HepG2 (cell line): ENCODE results near the gene SLC25A18. TPM values are rescaled to one million over a fixed set of nuclear protein-coding genes. Genes with fewer than 3 reads are reported as not detected.

ENCODE experiments used
- ATAC-seq: fragments of 200-7000 bp; cut with Tn5 transposase; 3 replicates; pipeline ENCODE4 v1.9.1; 2020; ENCODE audit warnings: mild to moderate bottlenecking, moderate library complexity
- BruUV-seq: library from RNA; stranded (reverse); fragments of 400-500 nt; replicated peaks from 2 replicates; lab custom pipeline; 2021; lab: Mats Ljungman, UMichigan
- CTCF ChIA-PET: fragments of 300-600 bp; formaldehyde crosslinking; extraction: SDS; loops from one replicate; lab custom pipeline; 2021; ENCODE audit warnings: low total read pairs, inconsistent platforms, low intra/inter-chr PET ratio; lab: Yijun Ruan, JAX
- POLR2A ChIA-PET: fragments of 350-600 bp; sonication (Branson Sonifier 250); formaldehyde crosslinking; loops from one replicate; lab custom pipeline; 2020; ENCODE audit warnings: antibody characterized with exemption, inconsistent platforms; lab: Yijun Ruan, JAX
- DNase-seq: peaks from one replicate; pipeline ENCODE4 v3.0.0-alpha.2; 2015; ENCODE audit warnings: low spot score
- FAIRE-seq: peaks from 3 replicates; lab custom pipeline; 2011; peaks lifted over from hg19 to GRCh38; lab: Jason Lieb, UNC
- H2AFZ ChIP-seq: one replicate; pipeline ENCODE4 v1.6.1; 2011; ENCODE audit warnings: low read length, inconsistent platforms
- H3K27ac ChIP-seq: fragments of 300-600 bp; 3 replicates; pipeline ENCODE4 v1.8.0; 2011; ENCODE audit warnings: mixed run types, mild to moderate bottlenecking, mixed read lengths, low read length, inconsistent platforms; ENCODE audit not compliant: insufficient read depth; ENCODE audit errors: extremely low read length
- H3K27me3 ChIP-seq, 2 experiments: fragments of 200-600 bp in 1 of 2; 2 replicates in 1 of 2; 3 replicates in 1 of 2; pipeline versions ENCODE4 v1.6.0 to v1.8.0; 2011; ENCODE audit warnings: low read length in 2 of 2, mild to moderate bottlenecking in 2 of 2, moderate library complexity in 2 of 2, inconsistent platforms in 1 of 2; ENCODE audit not compliant: insufficient read depth in 2 of 2, control insufficient read depth in 1 of 2
- H3K36me3 ChIP-seq, 2 experiments: fragments of 200-600 bp in 1 of 2; replicated peaks in 1 of 2; 2 replicates in 1 of 2; 3 replicates in 1 of 2; pipeline versions ENCODE4 v1.5.1 to v1.8.0; 2011; ENCODE audit warnings: low read length in 2 of 2, inconsistent platforms in 1 of 2; ENCODE audit not compliant: insufficient read depth in 2 of 2, control insufficient read depth in 1 of 2
- H3K4me1 ChIP-seq: 2 replicates; pipeline ENCODE4 v1.5.1; 2012; ENCODE audit warnings: low read length, inconsistent platforms; ENCODE audit not compliant: insufficient read depth
- H3K4me2 ChIP-seq: 2 replicates; pipeline ENCODE4 v1.6.0; 2011; ENCODE audit warnings: low read depth, low read length, inconsistent platforms
- H3K4me3 ChIP-seq, 3 experiments: fragments of 200-600 bp in 1 of 3; sonication (generic), shearing (Covaris generic) in 1 of 3; replicated peaks in 1 of 3; 2 replicates each; pipeline ENCODE4 v1.5.1; 2011 to 2016; ENCODE audit warnings: low read length in 3 of 3, inconsistent platforms in 2 of 3, low read depth in 2 of 3, mild to moderate bottlenecking in 2 of 3, control low read depth in 1 of 3, mixed read lengths in 1 of 3; ENCODE audit not compliant: insufficient read depth in 1 of 3
- H3K79me2 ChIP-seq: one replicate; pipeline ENCODE4 v1.6.1; 2011; ENCODE audit warnings: low read length, inconsistent platforms; ENCODE audit not compliant: insufficient read depth
- H3K9ac ChIP-seq: 2 replicates; pipeline ENCODE4 v1.6.0; 2011; ENCODE audit warnings: mild to moderate bottlenecking, low read depth, low read length, inconsistent platforms; ENCODE audit not compliant: insufficient read depth
- H3K9me3 ChIP-seq: 2 replicates; pipeline ENCODE4 v1.5.1; 2012; ENCODE audit warnings: mild to moderate bottlenecking, low read length
- H4K20me1 ChIP-seq: 2 replicates; pipeline ENCODE4 v1.6.0; 2011; ENCODE audit warnings: inconsistent platforms, mild to moderate bottlenecking, low read length, moderate library complexity; ENCODE audit not compliant: insufficient read depth
- ARID4A ChIP-seq: sonication (generic); formaldehyde crosslinking; IDR thresholded peaks from 2 replicates; pipeline ENCODE4 v1.5.0; 2020; ENCODE audit warnings: mild to moderate bottlenecking, missing genetic modification reagents, borderline replicate concordance
- RAD51 ChIP-seq: fragments of 450-650 bp; IDR thresholded peaks from 2 replicates; pipeline ENCODE4 v1.6.1; 2016; ENCODE audit warnings: borderline replicate concordance
- WGBS: methylation state at CpG from one replicate; pipeline ENCODE4 v1.1.6; 2017; ENCODE audit warnings: low lambda C conversion rate; 5-methylcytosine and 5-hydroxymethylcytosine counted together
- in situ Hi-C: cut with HindIII; loops from 2 replicates; pipeline ENCODE4 v1.10.0; 2017; ENCODE audit warnings: low pct_unique_long_range_greater_than_20kb; ENCODE audit not compliant: extremely low pct_ligation_motif_present
- intact Hi-C: fragments of 100-400 bp; cut with micrococcal nuclease; formaldehyde crosslinking; loops from one replicate; pipeline ENCODE4 v1.10.0; 2022; ENCODE audit not compliant: unreplicated experiment
- polyA plus RNA-seq, 8 experiments: library from polyadenylated mRNA; depleted of rRNA in 3 of 8; stranded (reverse) in 7 of 8; unstranded in 1 of 8; fragments of >200 nt; fragmentation: Illumina TruSeq in 4 of 8; extraction: Trizol in 4 of 8; gene quantifications; 2 replicates each; pipeline versions ENCODE4 v1.2.1 to v1.2.3, GENCODE V29; 2011 to 2016; ENCODE audit warnings: low read depth in 4 of 8, missing spikeins in 1 of 8, mixed read lengths in 1 of 8; ENCODE audit not compliant: insufficient read depth in 1 of 8
- total RNA-seq, 5 experiments: library from RNA; depleted of rRNA; stranded (reverse); fragments of >200 nt; fragmentation: Illumina TruSeq; extraction: Trizol; gene quantifications; 2 replicates each; pipeline ENCODE4 v1.2.3, GENCODE V29; 2016; ENCODE audit warnings: low read depth in 1 of 5
- TF ChIP-seq, protein P1 (sequence below), 2 experiments: sonication (generic) in 1 of 2; formaldehyde crosslinking in 1 of 2; IDR thresholded peaks; 2 replicates each; pipeline versions ENCODE4 v1.5.1 to v1.6.1; 2011 to 2020; ENCODE audit warnings: borderline replicate concordance in 1 of 2, low read depth in 1 of 2, low read length in 1 of 2, mild to moderate bottlenecking in 1 of 2, missing genetic modification reagents in 1 of 2, moderate library complexity in 1 of 2

The SLC25A18 gene
- total and polyA plus RNA-seq, 2 of the 13 experiments (the other 11 are each of a cell fraction or from before 2014, with no cell fraction given), result 0.28 to 0.75 TPM

DNA sequence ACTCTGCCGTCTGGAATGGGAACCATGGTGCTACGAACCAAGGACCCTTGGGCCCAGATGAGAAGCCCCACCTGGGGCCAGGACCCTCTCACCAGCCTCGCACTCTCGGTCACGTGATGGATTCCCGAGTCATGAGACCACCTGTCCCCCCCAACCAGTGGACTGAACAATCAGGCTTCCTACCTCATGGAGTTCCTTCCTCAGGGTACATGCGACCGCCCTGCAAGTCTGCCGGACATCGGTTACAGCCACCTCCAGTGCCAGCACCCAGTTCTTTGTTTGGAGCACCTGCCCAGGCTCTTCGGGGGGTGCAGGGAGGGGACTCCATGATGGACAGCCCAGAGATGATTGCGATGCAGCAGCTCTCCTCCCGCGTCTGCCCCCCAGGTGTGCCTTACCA is 20.8 kb upstream of the SLC25A18 start:
- no peak overlapping the region for H3K4me3 ChIP-seq
- no peak for DNase-seq
- POLR2A ChIA-PET, result no interaction called here
- H3K9ac ChIP-seq, result no peak overlapping the region
- H2AFZ ChIP-seq, result no peak overlapping the region
- H3K4me2 ChIP-seq, result no peak overlapping the region
- H3K27ac ChIP-seq, result no peak overlapping the region
- 93% methylated on average over 3 of the region's 14 CpGs for WGBS
- intact Hi-C loops, result no loop called here
- peaks cover 0 to under 1% of the 10 kb centered on the region in 2 experiments; a peak in 2 of 5 replicates for H3K27me3 ChIP-seq
- H3K9me3 ChIP-seq, result no peaks in the 10 kb centered on the region
- H3K36me3 ChIP-seq, result no peaks in the 10 kb centered on the region
- ATAC-seq, result no peak
- H3K79me2 ChIP-seq, result no peaks in the 10 kb centered on the region
- CTCF ChIA-PET, result no interaction called here
- H4K20me1 ChIP-seq, result no peaks in the 10 kb centered on the region
- in situ Hi-C loops, result no loop called here
- no peak for FAIRE-seq
- no peaks in the 10 kb centered on the region for H3K4me1 ChIP-seq
- TF ChIP-seq ARID4A (CRISPR knock-in tag) (no peak), RAD51 (peak; percentile 69; the same call in 1 of the 2 replicates)
- TF ChIP-seq, protein P1, sequence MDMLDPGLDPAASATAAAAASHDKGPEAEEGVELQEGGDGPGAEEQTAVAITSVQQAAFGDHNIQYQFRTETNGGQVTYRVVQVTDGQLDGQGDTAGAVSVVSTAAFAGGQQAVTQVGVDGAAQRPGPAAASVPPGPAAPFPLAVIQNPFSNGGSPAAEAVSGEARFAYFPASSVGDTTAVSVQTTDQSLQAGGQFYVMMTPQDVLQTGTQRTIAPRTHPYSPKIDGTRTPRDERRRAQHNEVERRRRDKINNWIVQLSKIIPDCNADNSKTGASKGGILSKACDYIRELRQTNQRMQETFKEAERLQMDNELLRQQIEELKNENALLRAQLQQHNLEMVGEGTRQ (IDR thresholded peaks at IDR 0.05; ENCODE audit: low read depth, low read length), result peak; percentile 34; the same call in 1 of the 2 replicates
- TF ChIP-seq, protein P1 (CRISPR knock-in tag; IDR thresholded peaks at IDR 0.05; ENCODE audit: borderline replicate concordance), result no peak
- BruUV-seq, result no TSS peak
